Natural killer cell (primary cell): ENCODE data around the gene RAB1B. TPM values are rescaled to one million over a fixed set of nuclear protein-coding genes. Genes with fewer than 3 reads are reported as not detected.

Source experiments
- ATAC-seq, 3 donors: fragments of 150-1000 bp in 2 of 3; fragments of 200-7000 bp in 1 of 3; cut with Tn5 transposase; 1 replicate in 1 of 3; 2 replicates in 2 of 3; pipeline ENCODE4 v1.10.0; 2021; ENCODE audit warnings: mild to moderate bottlenecking in 2 of 3, moderate library complexity in 2 of 3
- DNase-seq, 2 donors: peaks; one replicate each; pipeline versions ENCODE4 v3.0.0 to v3.0.0-alpha.2; 2013 to 2021; ENCODE audit warnings: mixed read lengths in 1 of 2
- H3K27ac ChIP-seq: one replicate; pipeline ENCODE4 v1.5.1; 2013; ENCODE audit warnings: mild to moderate bottlenecking, low read length
- H3K27me3 ChIP-seq: one replicate; pipeline ENCODE4 v1.6.1; 2013; ENCODE audit warnings: low read length; ENCODE audit not compliant: control insufficient read depth, insufficient read depth
- H3K36me3 ChIP-seq: one replicate; pipeline ENCODE4 v1.6.1; 2013; ENCODE audit warnings: low read length; ENCODE audit not compliant: control insufficient read depth, insufficient read depth
- H3K4me1 ChIP-seq: one replicate; pipeline ENCODE4 v1.6.1; 2013; ENCODE audit warnings: low read length; ENCODE audit not compliant: control insufficient read depth, insufficient read depth
- H3K4me3 ChIP-seq: one replicate; pipeline ENCODE4 v1.5.1; 2013; ENCODE audit warnings: low read length
- H3K9me3 ChIP-seq: one replicate; pipeline ENCODE4 v1.6.1; 2013; ENCODE audit warnings: low read length; ENCODE audit not compliant: control insufficient read depth, insufficient read depth
- H3K27ac Mint-ChIP-seq, 2 donors: one replicate each; pipeline ENCODE4 v1.8.0; 2022; ENCODE audit warnings: mild to moderate bottlenecking in 2 of 2, mixed read lengths in 2 of 2, moderate library complexity in 1 of 2
- H3K27me3 Mint-ChIP-seq, 2 donors: one replicate each; pipeline ENCODE4 v1.8.0; 2022; ENCODE audit warnings: low read depth in 2 of 2, mixed read lengths in 2 of 2
- H3K36me3 Mint-ChIP-seq: one replicate; pipeline ENCODE4 v1.8.0; 2022; ENCODE audit warnings: mixed read lengths
- H3K4me1 Mint-ChIP-seq, 2 donors: one replicate each; pipeline ENCODE4 v1.8.0; 2022; ENCODE audit warnings: mixed read lengths in 2 of 2
- H3K4me3 Mint-ChIP-seq: one replicate; pipeline ENCODE4 v1.8.0; 2022; ENCODE audit warnings: mild to moderate bottlenecking, moderate library complexity, mixed read lengths
- H3K9me3 Mint-ChIP-seq, 2 donors: one replicate each; pipeline ENCODE4 v1.8.0; 2022; ENCODE audit warnings: mixed read lengths in 2 of 2
- WGBS: methylation state at CpG from one replicate; pipeline ENCODE4 v1.1.7; 2013; ENCODE audit warnings: missing lambda C conversion rate; ENCODE audit not compliant: insufficient coverage; 5-methylcytosine and 5-hydroxymethylcytosine counted together
- intact Hi-C: fragments of 100-400 bp; cut with micrococcal nuclease; formaldehyde crosslinking; loops from one replicate; pipeline ENCODE4 v1.14.2; 2022
- total RNA-seq, 4 donors: library from RNA; stranded (reverse); fragments of 120-200 nt in 1 of 4; gene quantifications; one replicate each; pipeline versions ENCODE4 v1.2.3 to v1.2.4, GENCODE V29; 2013 to 2022
- TF ChIP-seq, protein P1 (sequence below): fragments of 200-600 bp; IDR thresholded peaks from one replicate; pipeline ENCODE4 v1.8.0; 2022; ENCODE audit warnings: antibody characterized with exemption

RAB1B gene
- total RNA-seq, 3 donors from 2014 or later (not counting 1 experiment from before 2014, with no cell fraction given): 116 to 144 (median 132) TPM

- TF ChIP-seq, protein P1, sequence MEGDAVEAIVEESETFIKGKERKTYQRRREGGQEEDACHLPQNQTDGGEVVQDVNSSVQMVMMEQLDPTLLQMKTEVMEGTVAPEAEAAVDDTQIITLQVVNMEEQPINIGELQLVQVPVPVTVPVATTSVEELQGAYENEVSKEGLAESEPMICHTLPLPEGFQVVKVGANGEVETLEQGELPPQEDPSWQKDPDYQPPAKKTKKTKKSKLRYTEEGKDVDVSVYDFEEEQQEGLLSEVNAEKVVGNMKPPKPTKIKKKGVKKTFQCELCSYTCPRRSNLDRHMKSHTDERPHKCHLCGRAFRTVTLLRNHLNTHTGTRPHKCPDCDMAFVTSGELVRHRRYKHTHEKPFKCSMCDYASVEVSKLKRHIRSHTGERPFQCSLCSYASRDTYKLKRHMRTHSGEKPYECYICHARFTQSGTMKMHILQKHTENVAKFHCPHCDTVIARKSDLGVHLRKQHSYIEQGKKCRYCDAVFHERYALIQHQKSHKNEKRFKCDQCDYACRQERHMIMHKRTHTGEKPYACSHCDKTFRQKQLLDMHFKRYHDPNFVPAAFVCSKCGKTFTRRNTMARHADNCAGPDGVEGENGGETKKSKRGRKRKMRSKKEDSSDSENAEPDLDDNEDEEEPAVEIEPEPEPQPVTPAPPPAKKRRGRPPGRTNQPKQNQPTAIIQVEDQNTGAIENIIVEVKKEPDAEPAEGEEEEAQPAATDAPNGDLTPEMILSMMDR: no peak
- Histone ChIP-seq H3K27me3 (peaks cover 11% of the 10 kb centered on the region), H3K4me3 (no peak overlapping the region), H3K36me3 (no peaks in the 10 kb centered on the region), H3K9me3 (no peaks in the 10 kb centered on the region), H3K27ac (no peak overlapping the region), H3K4me1 (peaks cover 37% of the 10 kb centered on the region)
- DNase-seq (no peak), ATAC-seq (no peak)
- peaks cover 24 to 43% of the 10 kb centered on the region in 2 donors for H3K4me1 Mint-ChIP-seq
- no peak overlapping the region for H3K27ac Mint-ChIP-seq
- H3K36me3 Mint-ChIP-seq: no peaks in the 10 kb centered on the region
- WGBS: 22% methylated on average over 16 of the region's 16 CpGs
- no peaks in the 10 kb centered on the region for H3K9me3 Mint-ChIP-seq
- peak overlapping the region; percentile 96 for H3K4me3 Mint-ChIP-seq
- peaks cover 28 to 31% of the 10 kb centered on the region in 2 donors for H3K27me3 Mint-ChIP-seq
- intact Hi-C loops: no loop called here
These were observed 22.9 kb downstream of the RAB1B start for GRCh38 chr11:66291303-66291705.

DNA sequence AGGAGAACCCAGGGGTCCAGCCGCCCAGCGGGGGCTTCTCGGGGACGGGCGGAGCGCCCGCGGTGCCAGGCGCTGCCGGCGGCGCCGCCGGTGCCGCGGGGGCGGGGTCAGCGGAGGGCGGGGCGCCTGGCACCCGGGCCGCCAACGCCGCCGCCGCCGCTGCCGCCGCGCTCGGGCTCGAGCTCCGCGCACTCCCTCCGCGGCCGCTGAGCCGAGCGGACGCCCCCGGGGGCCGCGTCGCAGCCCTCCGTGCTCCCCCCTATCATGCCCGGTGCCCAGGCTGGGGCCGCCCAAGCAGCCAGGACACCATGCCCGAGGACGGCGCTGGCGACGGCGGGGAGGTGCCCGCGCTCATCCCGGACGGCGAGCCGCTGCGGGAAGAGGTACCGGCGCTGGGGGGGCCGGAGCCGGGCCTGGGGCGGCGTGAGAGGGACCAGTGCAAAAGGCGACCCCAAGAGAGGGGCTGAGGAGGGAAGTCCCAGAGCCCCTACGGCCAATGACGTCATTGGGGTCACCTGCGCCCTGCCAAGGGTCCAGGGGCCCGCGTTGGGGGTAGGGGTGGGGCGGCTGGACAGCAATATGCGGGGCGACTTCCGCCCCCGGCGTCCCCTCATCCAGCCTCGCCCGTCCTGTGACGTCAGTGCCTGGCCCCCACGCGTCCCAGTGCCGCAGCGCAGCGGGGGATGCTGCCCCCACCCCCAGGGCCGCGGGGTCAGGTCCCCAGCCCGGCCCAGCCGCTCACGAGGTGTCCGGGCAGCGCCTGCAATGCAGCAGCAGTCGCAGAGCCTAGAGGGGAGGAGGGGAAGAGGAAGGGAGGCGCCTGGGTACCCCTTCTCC, 23.5 kb downstream of the RAB1B start, which contains the start of gene TMEM151A:
Gene TMEM151A (plus strand): TSS at position 189 of the 837 bp plus-strand sequence. CDS start 120 bp downstream, at position 309.
- 2% methylated on average over 95 of the region's 95 CpGs for WGBS
- TF ChIP-seq, protein P1: no peak
- no peaks in the 10 kb centered on the region for H3K9me3 ChIP-seq
- Mint-ChIP-seq H3K36me3 (no peaks in the 10 kb centered on the region), H3K27me3 (peaks cover 28 to 32% of the 10 kb centered on the region in 2 donors), H3K4me1 (peaks cover 24 to 40% of the 10 kb centered on the region in 2 donors), H3K27ac (peak within 1 kb of the TSS in 1 of 2 donors; percentile 44), H3K4me3 (peak within 1 kb of the TSS; percentile 96), H3K9me3 (no peaks in the 10 kb centered on the region)
- no peak within 1 kb of the TSS for H3K4me3 ChIP-seq
- intact Hi-C loops: no loop called here
- peaks cover 11% of the 10 kb centered on the region for H3K27me3 ChIP-seq
- no peak within 1 kb of the TSS for H3K27ac ChIP-seq
- peaks cover 37% of the 10 kb centered on the region for H3K4me1 ChIP-seq
- DNase-seq: peak in 1 of 2 donors; percentile 64
- H3K36me3 ChIP-seq: no peaks in the 10 kb centered on the region
- ATAC-seq: no peak

GRCh38 chr11:66292543-66293332, 24.3 kb downstream of the RAB1B start:
- intact Hi-C loops: no loop called here

More at GRCh38 chr11:66292543-66293332, 24.3 kb downstream of the RAB1B start:
- H3K4me1 ChIP-seq: peaks cover 31% of the 10 kb centered on the region
- H3K9me3 ChIP-seq: no peaks in the 10 kb centered on the region
- ATAC-seq (no peak), DNase-seq (no peak)
- H3K27me3 ChIP-seq: peaks cover 11% of the 10 kb centered on the region
- H3K4me3 ChIP-seq: no peak overlapping the region
- Mint-ChIP-seq H3K9me3 (no peaks in the 10 kb centered on the region), H3K36me3 (no peaks in the 10 kb centered on the region), H3K27ac (peak overlapping the region in 1 of 2 donors; percentile 44), H3K4me3 (peak overlapping the region; percentile 6), H3K27me3 (peaks cover 28 to 32% of the 10 kb centered on the region in 2 donors), H3K4me1 (peaks cover 24 to 34% of the 10 kb centered on the region in 2 donors)
- TF ChIP-seq, protein P1: no peak
- no peaks in the 10 kb centered on the region for H3K36me3 ChIP-seq
- 62% methylated on average over 17 of the region's 17 CpGs for WGBS
- no peak overlapping the region for H3K27ac ChIP-seq
